Activated T-helper 1 cell treated with anti-CD3 and anti-CD28 coated beads, Interleukin-2, amount 50 U/mL, for 16 hours (primary cell): Measurements from ENCODE around the gene ANKS1A.

Experiments
- DNase-seq, 2 donors: peaks; one replicate each; pipeline ENCODE4 v3.0.0-alpha.2; 2020; ENCODE audit warnings: low read depth in 1 of 2, low spot score in 1 of 2

Gene ANKS1A

GRCh38 chr6:35067234-35067633 is 178.2 kb downstream of the ANKS1A start:
- DNase-seq: no peak

DNA sequence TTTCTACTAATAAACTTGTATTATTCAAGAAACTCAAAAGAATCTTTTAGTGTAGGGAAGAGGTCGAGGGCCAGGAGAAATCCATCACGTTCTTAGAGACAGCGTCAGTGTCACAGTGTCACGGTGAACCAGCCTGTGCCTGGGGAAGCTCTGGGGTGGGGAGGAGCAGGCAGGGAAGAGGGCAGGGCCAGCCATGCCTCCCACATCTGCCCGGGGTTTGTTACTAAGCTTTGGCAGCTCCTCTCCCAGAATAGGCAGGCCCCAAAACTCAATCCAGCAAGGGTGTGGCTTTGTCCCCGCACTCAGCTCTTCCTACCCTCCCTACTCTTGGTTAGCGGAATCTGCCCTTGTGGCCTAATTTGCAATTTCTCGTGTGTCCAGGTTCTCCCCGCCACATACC is 179.2 kb downstream of the ANKS1A start:
- no peak for DNase-seq

DNA sequence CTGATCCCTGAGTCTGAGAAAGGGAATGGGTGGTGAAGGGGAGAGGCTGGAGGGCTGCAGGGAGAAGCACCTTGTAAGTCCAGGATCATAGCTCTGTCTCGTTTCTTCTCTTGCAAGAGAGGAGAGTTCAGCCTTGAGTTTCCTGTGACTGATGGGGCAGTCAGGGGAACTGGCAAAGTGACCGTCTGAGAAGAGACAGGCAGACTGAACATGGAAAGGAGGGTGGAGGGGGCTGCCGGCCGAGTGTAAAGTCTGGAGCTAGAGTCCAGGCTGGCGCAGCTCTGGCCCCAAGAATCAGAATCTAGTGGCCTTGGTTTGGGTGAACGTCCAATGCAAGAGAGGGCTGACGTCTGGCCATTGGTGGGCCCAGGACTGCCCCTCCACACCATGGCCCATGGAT is 179.6 kb downstream of the ANKS1A start:
- DNase-seq: no peak

GRCh38 chr6:35069262-35069661 is 180.2 kb downstream of the ANKS1A start:
- no peak for DNase-seq

DNA sequence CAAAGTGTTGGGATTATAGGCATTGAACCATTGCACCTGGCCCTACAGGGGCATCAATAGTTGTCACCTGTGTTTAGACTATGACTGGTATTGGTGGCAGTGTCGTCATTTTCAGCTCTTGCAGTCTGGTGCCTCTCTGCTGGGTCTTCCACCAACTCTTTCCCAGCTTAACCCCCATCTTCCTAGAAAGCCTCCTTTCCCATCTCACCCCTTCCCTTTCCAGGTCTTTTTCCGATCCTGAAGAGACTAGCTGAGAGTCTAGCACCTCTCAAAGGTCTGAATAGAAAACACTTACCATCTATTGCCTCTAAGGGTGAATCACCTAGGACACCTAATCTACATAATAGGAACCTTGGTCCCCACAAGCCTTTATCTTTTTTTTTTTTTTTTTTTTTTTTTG is 181.1 kb downstream of the ANKS1A start:
- no peak for DNase-seq

DNA sequence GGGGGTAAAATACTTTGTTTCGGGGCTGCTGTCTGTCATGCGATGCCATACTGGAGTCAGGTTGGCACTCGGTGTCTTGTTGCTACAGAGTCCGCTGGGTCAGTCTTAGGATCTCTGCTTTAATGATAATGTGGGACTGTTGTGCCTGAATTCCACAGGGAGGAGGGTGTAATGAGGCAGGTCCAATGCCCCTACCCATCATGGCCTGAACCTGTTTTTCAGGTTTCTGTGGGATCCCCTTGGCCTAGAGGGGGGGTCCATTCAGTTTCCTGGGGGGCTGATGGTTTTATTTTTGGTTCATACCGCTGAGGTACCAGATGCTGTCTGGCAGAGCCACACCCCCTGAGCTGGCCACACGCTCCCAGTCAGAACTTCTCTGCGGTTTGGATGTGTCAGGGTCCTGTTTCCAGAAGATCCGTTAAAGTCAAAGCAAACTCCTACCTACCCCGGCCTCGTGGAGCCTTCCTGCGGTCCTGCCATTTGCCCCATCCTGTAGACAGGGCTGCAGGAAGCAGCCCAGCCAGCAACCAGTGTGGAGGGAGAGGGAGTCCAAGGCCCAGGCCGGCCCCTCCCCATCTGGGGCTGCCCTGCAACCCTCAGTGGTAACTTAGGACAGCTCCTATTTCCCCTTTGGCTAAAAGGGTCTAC is 182.4 kb downstream of the ANKS1A start:
- DNase-seq: no peak

- no peak for DNase-seq
Measured at GRCh38 chr6:35072051-35072697, 183.1 kb downstream of the ANKS1A start.

GRCh38 chr6:35072698-35073055 is 183.6 kb downstream of the ANKS1A start:
- no peak for DNase-seq

GRCh38 chr6:35073211-35073610 is 184.2 kb downstream of the ANKS1A start:
- no peak for DNase-seq

DNA sequence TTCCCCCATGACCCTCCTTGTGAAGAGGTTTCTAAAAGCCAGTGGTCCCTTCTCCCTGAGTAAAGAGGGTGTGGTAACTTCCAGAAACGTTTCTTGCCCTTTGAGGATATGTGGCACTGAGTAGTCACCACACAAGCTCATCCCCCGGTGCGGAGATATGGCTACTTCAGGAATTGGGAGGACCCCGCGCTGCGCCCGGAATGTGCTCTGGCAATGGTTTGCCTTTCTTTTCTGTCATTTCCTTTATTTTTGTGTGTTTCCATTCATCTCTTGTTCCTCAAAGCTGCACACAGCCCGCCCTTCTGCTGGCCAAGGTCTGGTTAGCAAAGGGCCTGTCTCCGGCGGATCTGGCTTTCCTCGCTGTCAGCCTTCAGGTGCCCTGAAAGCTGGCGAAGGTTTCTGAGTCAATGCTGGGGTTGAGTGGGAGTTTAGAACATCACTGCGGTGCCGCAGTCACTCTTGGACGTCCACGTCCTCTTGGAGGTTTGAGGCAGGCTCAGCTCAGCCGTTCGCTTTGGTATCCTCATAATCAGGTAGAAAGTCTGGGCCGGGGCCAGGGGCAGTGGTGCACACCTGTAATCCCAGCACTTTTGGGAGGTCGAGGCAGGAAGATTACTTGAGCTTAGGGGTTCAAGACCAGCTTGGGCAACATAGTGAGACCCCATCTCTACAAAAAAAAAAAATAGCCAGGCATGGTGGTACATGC is 184.9 kb downstream of the ANKS1A start:
- no peak for DNase-seq

GRCh38 chr6:35076997-35077712 is 188.1 kb downstream of the ANKS1A start:
- DNase-seq: no peak

GRCh38 chr6:35077713-35078105 is 188.7 kb downstream of the ANKS1A start:
- no peak for DNase-seq

DNA sequence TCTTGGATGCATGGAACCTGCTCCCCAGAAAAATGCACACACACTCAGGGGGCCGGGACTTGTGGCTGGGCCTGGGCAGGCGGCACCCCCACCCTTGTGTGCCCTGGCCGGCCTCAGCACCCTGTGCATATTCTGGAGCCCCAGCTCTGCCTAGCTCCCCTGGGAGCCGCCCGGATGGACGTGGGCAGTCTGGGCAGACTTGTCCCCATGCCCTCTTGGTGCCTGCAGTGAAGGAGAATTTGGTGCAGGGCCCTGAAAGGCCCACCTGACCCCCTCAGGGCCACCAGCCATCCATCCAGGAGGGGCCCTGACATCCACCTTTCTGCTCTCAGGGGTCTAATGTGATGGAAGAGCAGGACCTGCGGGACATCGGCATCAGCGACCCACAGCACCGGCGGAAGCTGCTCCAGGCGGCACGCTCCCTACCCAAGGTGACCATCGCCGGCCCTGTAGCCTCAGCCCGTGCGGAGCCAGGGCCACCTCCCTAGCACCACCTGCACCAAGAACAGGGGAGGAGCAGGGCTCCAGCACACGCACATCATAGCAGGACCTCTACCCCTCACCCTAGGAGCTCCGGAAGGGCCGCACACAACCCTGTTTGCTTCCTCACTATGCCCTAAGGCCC is 189.3 kb downstream of the ANKS1A start:
- DNase-seq: no peak

GRCh38 chr6:35078896-35079295 is 189.8 kb downstream of the ANKS1A start:
- no peak for DNase-seq

DNA sequence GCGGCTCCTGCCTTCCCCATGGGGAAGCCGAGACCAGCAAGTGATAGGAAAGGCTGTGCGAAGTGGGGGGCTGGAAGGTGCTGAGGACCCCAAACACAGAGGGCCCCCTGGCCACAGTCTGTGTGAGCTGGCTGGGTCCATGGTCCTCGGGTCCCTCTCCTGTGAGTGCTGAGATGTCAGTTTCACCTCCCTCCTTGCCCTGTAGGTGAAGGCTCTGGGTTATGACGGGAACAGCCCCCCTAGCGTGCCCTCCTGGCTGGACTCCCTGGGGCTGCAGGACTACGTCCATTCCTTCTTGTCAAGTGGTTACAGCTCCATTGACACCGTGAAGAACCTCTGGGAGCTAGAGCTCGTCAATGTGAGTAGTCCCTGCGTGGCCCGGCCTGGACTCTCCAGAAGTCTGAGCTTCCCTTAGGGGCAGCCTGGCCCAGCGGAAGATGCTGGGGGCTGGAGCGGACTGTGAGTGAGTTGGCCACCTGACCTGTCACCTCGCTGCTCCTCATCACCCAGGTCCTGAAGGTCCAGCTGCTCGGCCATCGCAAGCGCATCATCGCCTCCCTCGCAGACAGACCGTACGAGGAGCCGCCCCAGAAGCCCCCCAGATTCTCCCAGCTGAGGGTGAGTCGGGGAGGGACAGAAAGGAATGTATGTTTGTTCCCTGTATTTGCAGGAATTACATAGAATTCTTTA is 190.4 kb downstream of the ANKS1A start:
- DNase-seq: no peak

DNA sequence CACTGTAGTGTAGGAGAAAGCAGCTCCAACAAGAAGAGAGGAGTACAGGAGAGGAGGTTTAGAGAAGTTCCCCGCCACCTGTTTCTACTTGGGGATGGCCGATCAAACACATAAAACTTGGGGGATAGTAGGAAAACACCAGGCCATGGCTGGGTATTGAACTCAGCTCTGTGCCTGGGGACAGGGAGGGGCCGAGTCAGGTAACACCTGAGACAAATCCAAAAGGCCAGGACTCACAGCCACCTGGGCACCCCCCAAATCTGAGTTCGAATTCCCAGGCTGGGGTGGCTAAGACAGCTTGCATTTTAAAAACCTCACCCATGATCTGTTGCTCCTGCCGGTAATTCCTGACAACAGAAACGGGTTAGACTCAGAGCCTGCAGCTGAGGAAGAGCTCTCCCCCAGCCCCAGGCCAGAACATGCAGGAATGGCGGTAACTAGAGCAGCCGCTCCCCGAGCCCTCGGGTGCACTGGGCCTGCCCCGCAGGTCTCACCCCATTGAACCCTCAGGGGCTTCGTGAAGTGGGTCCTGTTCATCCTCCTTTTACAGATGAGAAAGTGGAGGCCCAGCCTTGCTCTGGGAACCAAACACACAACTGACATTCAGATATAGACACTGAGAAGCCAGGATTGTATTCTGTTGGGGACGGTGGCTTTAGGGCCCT is 191.1 kb downstream of the ANKS1A start:
- DNase-seq: no peak

DNA sequence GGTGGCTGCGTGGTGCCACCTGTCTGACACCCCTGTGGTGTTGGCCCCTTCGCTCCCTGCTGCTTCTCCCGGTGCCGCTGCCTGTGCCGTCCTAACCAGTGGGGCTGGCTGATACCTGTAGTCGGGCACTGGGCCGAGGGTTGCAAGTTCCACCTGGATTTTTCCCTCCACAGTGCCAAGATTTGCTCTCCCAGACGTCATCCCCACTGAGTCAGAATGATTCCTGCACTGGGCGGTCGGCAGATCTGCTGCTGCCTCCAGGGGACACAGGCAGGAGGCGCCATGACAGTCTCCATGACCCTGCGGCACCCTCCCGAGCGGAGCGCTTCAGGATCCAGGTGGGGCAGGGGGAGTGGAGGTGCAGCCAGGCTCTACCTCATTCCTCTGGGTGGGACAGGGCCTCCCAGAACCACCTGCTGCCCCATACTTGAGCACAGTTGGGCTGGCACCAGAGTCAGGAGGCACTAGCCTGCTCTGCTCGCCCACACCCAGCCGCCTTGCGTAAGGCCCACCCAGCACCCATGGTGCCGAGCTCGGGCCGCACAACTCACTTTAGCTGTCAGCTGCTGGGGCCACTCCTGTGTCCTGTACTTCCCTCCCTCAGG is 191.9 kb downstream of the ANKS1A start:
- DNase-seq: no peak

- DNase-seq: no peak
Measured at GRCh38 chr6:35081426-35081851, 192.4 kb downstream of the ANKS1A start.

DNA sequence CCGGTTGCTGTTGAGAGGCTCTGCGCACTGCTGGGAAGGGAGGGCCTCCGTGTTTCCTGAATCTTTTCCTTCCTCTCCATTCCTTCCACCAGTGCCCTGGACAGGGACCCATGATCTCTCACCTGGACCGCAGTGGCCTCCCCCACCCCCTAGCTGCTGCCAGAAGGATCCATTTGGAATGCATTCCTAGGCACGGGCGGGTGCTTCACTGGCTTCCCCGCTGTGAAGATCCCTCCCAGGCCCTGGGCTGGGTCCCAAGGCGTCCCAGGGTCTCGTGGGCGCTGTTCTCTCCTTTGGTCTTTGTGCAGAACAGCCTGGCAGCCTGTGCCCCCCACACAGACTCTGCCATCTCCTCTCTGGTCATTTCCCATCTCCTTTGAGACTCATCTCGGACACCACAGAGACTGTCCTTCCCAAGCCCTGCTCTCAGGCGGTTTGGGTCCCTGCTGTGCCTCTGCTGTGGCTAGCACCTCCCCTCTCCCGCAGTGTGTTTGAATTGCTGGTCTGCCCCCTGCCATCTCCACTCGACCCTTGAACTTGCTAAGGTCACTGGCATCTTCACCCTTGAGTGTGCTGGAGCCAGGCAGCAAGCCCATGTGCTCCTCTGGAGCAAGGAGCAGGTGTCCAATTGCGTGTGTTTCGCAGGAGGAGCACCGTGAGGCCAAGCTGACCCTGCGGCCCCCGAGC is 193.1 kb downstream of the ANKS1A start:
- no peak for DNase-seq
